ENCODE data around the gene CEP112. TPM values are rescaled to one million over a fixed set of nuclear protein-coding genes. Genes with fewer than 3 reads are reported as not detected.

The CEP112 gene
- total and polyA plus RNA-seq, 4 donors, result 5.9 to 32.9 (median 18.8) TPM

DNA sequence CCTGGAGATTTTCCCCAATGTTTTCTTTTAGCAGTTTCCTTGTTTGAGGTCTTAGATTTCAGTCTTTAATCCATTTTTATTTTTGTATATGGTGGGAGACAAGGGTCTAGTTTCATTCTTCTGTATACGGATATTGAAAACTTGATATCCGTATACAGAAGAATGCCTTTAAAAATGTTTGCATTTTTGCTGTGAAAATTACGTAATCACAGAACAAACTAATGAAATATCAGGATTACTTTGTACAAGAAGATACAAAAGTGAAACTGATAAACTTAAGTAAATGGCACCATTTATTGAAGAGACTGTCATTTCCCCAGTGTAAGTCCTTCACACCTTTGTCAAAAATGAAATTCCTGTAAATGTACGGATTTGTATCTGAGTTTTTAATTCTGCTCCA lies 13.3 kb downstream of the CEP112 start:
- H3K9ac ChIP-seq (ENCODE audit: insufficient read depth in 1 of 2, low read length in 2 of 2), result no peak overlapping the region
- H3K27ac ChIP-seq (ENCODE audit: low read depth in 1 of 2, low read length in 1 of 2), result no peak overlapping the region
- no peak for DNase-seq
- TF ChIP-seq, protein P1, sequence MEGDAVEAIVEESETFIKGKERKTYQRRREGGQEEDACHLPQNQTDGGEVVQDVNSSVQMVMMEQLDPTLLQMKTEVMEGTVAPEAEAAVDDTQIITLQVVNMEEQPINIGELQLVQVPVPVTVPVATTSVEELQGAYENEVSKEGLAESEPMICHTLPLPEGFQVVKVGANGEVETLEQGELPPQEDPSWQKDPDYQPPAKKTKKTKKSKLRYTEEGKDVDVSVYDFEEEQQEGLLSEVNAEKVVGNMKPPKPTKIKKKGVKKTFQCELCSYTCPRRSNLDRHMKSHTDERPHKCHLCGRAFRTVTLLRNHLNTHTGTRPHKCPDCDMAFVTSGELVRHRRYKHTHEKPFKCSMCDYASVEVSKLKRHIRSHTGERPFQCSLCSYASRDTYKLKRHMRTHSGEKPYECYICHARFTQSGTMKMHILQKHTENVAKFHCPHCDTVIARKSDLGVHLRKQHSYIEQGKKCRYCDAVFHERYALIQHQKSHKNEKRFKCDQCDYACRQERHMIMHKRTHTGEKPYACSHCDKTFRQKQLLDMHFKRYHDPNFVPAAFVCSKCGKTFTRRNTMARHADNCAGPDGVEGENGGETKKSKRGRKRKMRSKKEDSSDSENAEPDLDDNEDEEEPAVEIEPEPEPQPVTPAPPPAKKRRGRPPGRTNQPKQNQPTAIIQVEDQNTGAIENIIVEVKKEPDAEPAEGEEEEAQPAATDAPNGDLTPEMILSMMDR (IDR thresholded peaks at IDR 0.05; ENCODE audit: control extremely low read depth, extremely low read depth), result no peak
- no peaks in the 10 kb centered on the region for H3K27me3 ChIP-seq (ENCODE audit: control insufficient read depth in 3 of 3, insufficient read depth in 3 of 3, low read length in 2 of 3)
- WGBS, 2 donors, result 95 to 97% methylated on average over 4 of the region's 4 CpGs
- no peaks in the 10 kb centered on the region for H3K4me1 ChIP-seq (ENCODE audit: control insufficient read depth in 5 of 5, insufficient read depth in 5 of 5, low read length in 5 of 5)
- no peaks in the 10 kb centered on the region for H3K9me3 ChIP-seq (ENCODE audit: control insufficient read depth in 4 of 4, insufficient read depth in 3 of 4, low read length in 3 of 4)
- peaks cover 0 to 13% (median 11%) of the 10 kb centered on the region in 4 donors for H3K36me3 ChIP-seq (ENCODE audit: control insufficient read depth in 4 of 4, insufficient read depth in 4 of 4, low read length in 4 of 4)
- H3K4me3 ChIP-seq, result no peak overlapping the region
- no peak for ATAC-seq (ENCODE audit: insufficient read depth, low FRiP score)

DNA sequence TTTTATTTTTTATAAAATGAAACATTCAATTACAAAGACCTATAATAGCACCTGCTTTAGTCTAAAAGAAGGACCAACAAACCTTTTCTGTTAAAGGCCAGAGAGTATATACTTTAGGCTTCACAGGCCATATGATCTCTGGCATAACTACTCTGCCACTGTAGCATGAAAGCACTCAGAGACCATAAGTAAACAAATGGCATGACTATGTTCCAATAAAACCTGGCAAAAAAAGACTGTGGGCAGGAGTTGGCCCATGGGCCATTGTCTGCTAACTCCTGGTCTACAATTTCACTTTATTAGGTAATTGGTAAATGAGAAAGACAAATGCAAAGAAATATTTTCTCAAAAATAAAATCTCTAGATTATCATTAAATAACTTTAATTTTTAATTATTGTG lies 14.9 kb downstream of the CEP112 start:
- Histone ChIP-seq H3K4me1 (ENCODE audit: control insufficient read depth in 5 of 5, insufficient read depth in 5 of 5, low read length in 5 of 5) (peaks cover 0 to 1% (median 0%) of the 10 kb centered on the region in 5 donors), H3K27ac (ENCODE audit: low read depth in 1 of 2, low read length in 1 of 2) (no peak overlapping the region), H3K4me3 (no peak overlapping the region), H3K9me3 (ENCODE audit: control insufficient read depth in 4 of 4, insufficient read depth in 3 of 4, low read length in 3 of 4) (no peaks in the 10 kb centered on the region), H3K36me3 (ENCODE audit: control insufficient read depth in 4 of 4, insufficient read depth in 4 of 4, low read length in 4 of 4) (peaks cover 1 to 13% (median 6%) of the 10 kb centered on the region in 4 donors), H3K27me3 (ENCODE audit: control insufficient read depth in 3 of 3, insufficient read depth in 3 of 3, low read length in 2 of 3) (no peaks in the 10 kb centered on the region), H3K9ac (ENCODE audit: insufficient read depth in 1 of 2, low read length in 2 of 2) (no peak overlapping the region)
- TF ChIP-seq, protein P1 (IDR thresholded peaks at IDR 0.05; ENCODE audit: control extremely low read depth, extremely low read depth), result no peak
- DNase-seq (no peak), ATAC-seq (ENCODE audit: insufficient read depth, low FRiP score) (no peak)

DNA sequence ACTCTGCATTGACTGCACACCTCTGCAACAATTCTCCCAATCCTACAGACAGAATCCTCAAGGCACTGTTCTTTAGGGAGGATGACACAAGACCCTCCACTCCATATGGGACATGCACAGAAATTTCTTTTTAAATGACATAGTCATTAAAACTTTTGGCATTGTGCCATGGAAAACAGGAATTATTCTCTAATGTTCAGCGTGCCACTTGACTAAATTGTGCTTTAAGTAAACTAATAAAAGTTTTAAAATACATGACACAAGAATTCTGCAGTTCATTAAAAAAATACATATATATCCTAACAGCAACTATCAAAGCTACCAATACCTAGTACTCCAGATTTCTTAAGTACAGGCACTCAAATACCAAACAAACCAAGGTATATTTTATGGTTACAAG lies 16.0 kb downstream of the CEP112 start:
- Histone ChIP-seq H3K27ac (ENCODE audit: low read depth in 1 of 2, low read length in 1 of 2) (no peak overlapping the region), H3K36me3 (ENCODE audit: control insufficient read depth in 4 of 4, insufficient read depth in 4 of 4, low read length in 4 of 4) (peaks cover 0 to 13% (median 6%) of the 10 kb centered on the region in 4 donors), H3K4me1 (ENCODE audit: control insufficient read depth in 5 of 5, insufficient read depth in 5 of 5, low read length in 5 of 5) (peaks cover 0 to 1% (median 0%) of the 10 kb centered on the region in 5 donors), H3K9me3 (ENCODE audit: control insufficient read depth in 4 of 4, insufficient read depth in 3 of 4, low read length in 3 of 4) (no peaks in the 10 kb centered on the region), H3K27me3 (ENCODE audit: control insufficient read depth in 3 of 3, insufficient read depth in 3 of 3, low read length in 2 of 3) (no peaks in the 10 kb centered on the region), H3K4me3 (no peak overlapping the region), H3K9ac (ENCODE audit: insufficient read depth in 1 of 2, low read length in 2 of 2) (no peak overlapping the region)
- TF ChIP-seq, protein P1 (IDR thresholded peaks at IDR 0.05; ENCODE audit: control extremely low read depth, extremely low read depth), result no peak
- ATAC-seq (ENCODE audit: insufficient read depth, low FRiP score) (no peak), DNase-seq (peak in 2 of 3 donors; percentile 25 to 29)
- 36 to 63% methylated on average over 1 of the region's 1 CpG for WGBS, 2 donors

DNA sequence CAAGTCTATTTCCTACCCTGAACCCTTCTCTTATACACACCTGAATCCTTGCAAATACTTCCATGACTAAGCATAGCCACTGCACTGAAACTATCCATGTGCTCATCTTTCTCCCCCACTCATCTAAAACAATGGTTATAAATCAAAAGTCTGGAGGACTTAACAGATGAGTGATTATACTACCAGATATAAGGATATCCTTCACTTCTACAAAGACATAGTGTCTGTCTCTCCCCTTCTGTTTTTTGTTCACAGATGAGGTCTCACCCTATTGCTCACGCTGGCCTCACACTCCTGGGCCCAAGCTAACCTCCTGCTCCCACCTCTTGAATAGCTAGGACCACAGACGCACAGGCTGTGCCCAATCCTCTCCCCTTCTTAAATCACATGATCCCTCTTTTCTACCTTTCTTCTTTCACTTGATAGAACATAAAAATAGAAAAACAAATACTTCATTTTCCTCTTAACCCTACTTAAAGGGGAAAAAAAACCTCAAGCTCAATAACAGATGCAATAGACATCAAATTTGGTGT lies 19.2 kb downstream of the CEP112 start:
- no peak overlapping the region for H3K27ac ChIP-seq (ENCODE audit: low read depth in 1 of 2, low read length in 1 of 2)
- no peaks in the 10 kb centered on the region for H3K27me3 ChIP-seq (ENCODE audit: control insufficient read depth in 3 of 3, insufficient read depth in 3 of 3, low read length in 2 of 3)
- DNase-seq (no peak), ATAC-seq (ENCODE audit: insufficient read depth, low FRiP score) (no peak)
- peaks cover 0 to 7% (median 2%) of the 10 kb centered on the region in 4 donors for H3K36me3 ChIP-seq (ENCODE audit: control insufficient read depth in 4 of 4, insufficient read depth in 4 of 4, low read length in 4 of 4)
- peaks cover 0 to 1% (median 0%) of the 10 kb centered on the region in 5 donors for H3K4me1 ChIP-seq (ENCODE audit: control insufficient read depth in 5 of 5, insufficient read depth in 5 of 5, low read length in 5 of 5)
- no peak overlapping the region for H3K4me3 ChIP-seq
- H3K9me3 ChIP-seq (ENCODE audit: control insufficient read depth in 4 of 4, insufficient read depth in 3 of 4, low read length in 3 of 4), result no peaks in the 10 kb centered on the region
- 60 to 84% methylated on average over 2 of the region's 2 CpGs for WGBS, 2 donors
- TF ChIP-seq, protein P1 (IDR thresholded peaks at IDR 0.05; ENCODE audit: control extremely low read depth, extremely low read depth), result no peak
- no peak overlapping the region for H3K9ac ChIP-seq (ENCODE audit: insufficient read depth in 1 of 2, low read length in 2 of 2)

Measured in lung (tissue), 12 donors.